HCT116 (cell line): ENCODE measurements around the gene AXIN2. TPM values are rescaled to one million over a fixed set of nuclear protein-coding genes. Genes with fewer than 3 reads are reported as not detected.

Source experiments
- ATAC-seq: fragments of 200-7000 bp; cut with Tn5 transposase; 2 replicates; pipeline ENCODE4 v1.9.1; 2020; ENCODE audit warnings: mild to moderate bottlenecking, moderate library complexity
- BruUV-seq: library from RNA; stranded (reverse); fragments of 400-500 nt; replicated peaks from 2 replicates; lab custom pipeline; 2021; lab: Mats Ljungman, UMichigan
- CTCF ChIA-PET: fragments of 300-600 bp; sonication (Branson Sonifier 250); formaldehyde crosslinking; loops from one replicate; lab custom pipeline; 2021; ENCODE audit warnings: antibody characterized with exemption; lab: Charles Lee
- POLR2A ChIA-PET: fragments of 300-600, 350-600 bp; sonication (Branson Sonifier 250); formaldehyde crosslinking; loops from one replicate; lab custom pipeline; 2021; ENCODE audit warnings: antibody characterized with exemption; lab: Charles Lee
- RAD21 ChIA-PET, 2 experiments: fragments of 300-600 bp; sonication (Branson Sonifier 250); formaldehyde crosslinking; loops; one replicate each; lab custom pipeline; 2023; ENCODE audit warnings: low total read pairs in 2 of 2; ENCODE audit not compliant: uncharacterized antibody in 2 of 2, unreplicated experiment in 2 of 2, low non-redundant PET in 1 of 2; lab: Charles Lee
- DNase-seq: peaks from one replicate; pipeline ENCODE4 v3.0.0-alpha.2; 2010; ENCODE audit warnings: low read depth, low spot score
- H2AFZ ChIP-seq: fragments of 200-600 bp; shearing (Covaris generic), sonication (generic); 2 replicates; pipeline ENCODE4 v1.6.1; 2017; ENCODE audit warnings: low read depth, mixed run types, mixed read lengths, antibody characterized with exemption, low read length; ENCODE audit not compliant: poor library complexity, severe bottlenecking
- H3K27ac ChIP-seq: 2 replicates; pipeline ENCODE4 v1.5.1; 2012; ENCODE audit warnings: low read depth, low read length
- H3K27me3 ChIP-seq: fragments of 200-600 bp; sonication (generic); 2 replicates; pipeline ENCODE4 v1.6.1; 2016; ENCODE audit warnings: mixed run types, low read length, mixed read lengths; ENCODE audit not compliant: insufficient read depth
- H3K36me3 ChIP-seq, 2 experiments: fragments of 200-500 bp in 1 of 2; fragments of 200-600 bp in 1 of 2; sonication (Bioruptor generic) in 1 of 2; sonication (generic) in 1 of 2; 2 replicates each; pipeline versions ENCODE4 v1.5.1 to v1.6.1; 2014 to 2016; ENCODE audit warnings: low read length in 2 of 2, inconsistent platforms in 1 of 2, mixed read lengths in 1 of 2, mixed run types in 1 of 2; ENCODE audit not compliant: insufficient read depth in 2 of 2, control insufficient read depth in 1 of 2
- H3K4me1 ChIP-seq, 2 experiments: fragments of 200-600 bp in 1 of 2; sonication (generic) in 1 of 2; 2 replicates each; pipeline versions ENCODE4 v1.5.1 to v1.6.1; 2012 to 2017; ENCODE audit warnings: low read length in 2 of 2, inconsistent platforms in 1 of 2, mild to moderate bottlenecking in 1 of 2, mixed read lengths in 1 of 2, mixed run types in 1 of 2, moderate library complexity in 1 of 2; ENCODE audit not compliant: insufficient read depth in 2 of 2, control insufficient read depth in 1 of 2
- H3K4me2 ChIP-seq: fragments of 200-600 bp; sonication (generic); 2 replicates; pipeline ENCODE4 v1.6.1; 2017; ENCODE audit warnings: mixed run types, low read length, mixed read lengths
- H3K4me3 ChIP-seq, 2 experiments: fragments of 200-600 bp in 1 of 2; sonication (generic) in 1 of 2; replicated peaks in 1 of 2; 2 replicates each; pipeline ENCODE4 v1.5.1; 2011 to 2016; ENCODE audit warnings: low read length in 2 of 2, control low read depth in 1 of 2, low read depth in 1 of 2, mild to moderate bottlenecking in 1 of 2, mixed read lengths in 1 of 2, mixed run types in 1 of 2
- H3K79me2 ChIP-seq: fragments of 200-600 bp; sonication (generic); 2 replicates; pipeline ENCODE4 v1.6.1; 2017; ENCODE audit warnings: mild to moderate bottlenecking, mixed run types, low read length, moderate library complexity, mixed read lengths; ENCODE audit not compliant: insufficient read depth
- H3K9ac ChIP-seq: fragments of 200-600 bp; sonication (generic); 2 replicates; pipeline ENCODE4 v1.6.1; 2016; ENCODE audit warnings: low read length, mixed read lengths
- H3K9me2 ChIP-seq: fragments of 200-600 bp; sonication (generic), shearing (Covaris generic); 2 replicates; pipeline ENCODE4 v1.6.1; 2017; ENCODE audit warnings: mixed run types, mild to moderate bottlenecking, moderate library complexity; ENCODE audit not compliant: insufficient read depth
- H3K9me3 ChIP-seq, 2 experiments: fragments of 200-500 bp in 1 of 2; fragments of 200-600 bp in 1 of 2; sonication (Bioruptor generic) in 1 of 2; sonication (generic) in 1 of 2; 2 replicates each; pipeline ENCODE4 v1.6.1; 2014 to 2017; ENCODE audit warnings: low read length in 2 of 2, mixed read lengths in 2 of 2, inconsistent platforms in 1 of 2, low read depth in 1 of 2, mild to moderate bottlenecking in 1 of 2, mixed run types in 1 of 2, moderate library complexity in 1 of 2; ENCODE audit not compliant: control insufficient read depth in 1 of 2, insufficient read depth in 1 of 2
- H4K20me1 ChIP-seq: fragments of 200-600 bp; sonication (generic), shearing (Covaris generic); 2 replicates; pipeline ENCODE4 v1.6.1; 2017; ENCODE audit warnings: mixed run types, mild to moderate bottlenecking, moderate library complexity; ENCODE audit not compliant: insufficient read depth
- CBX3 ChIP-seq: IDR thresholded peaks from 2 replicates; pipeline ENCODE4 v1.6.1; 2012; ENCODE audit warnings: low read depth
- ELF1 ChIP-seq: IDR thresholded peaks from 2 replicates; pipeline ENCODE4 v1.6.1; 2012; ENCODE audit warnings: low read depth, borderline replicate concordance
- EZH2phosphoT487 ChIP-seq: fragments of 200-600 bp; IDR thresholded peaks from 2 replicates; pipeline ENCODE4 v1.6.1; 2018; ENCODE audit warnings: antibody characterized with exemption, borderline replicate concordance
- FOSL1 ChIP-seq: IDR thresholded peaks from 2 replicates; pipeline ENCODE4 v1.6.1; 2012; ENCODE audit warnings: low read depth
- MAX ChIP-seq: IDR thresholded peaks from 2 replicates; pipeline ENCODE4 v1.6.1; 2012
- RAD21 ChIP-seq: IDR thresholded peaks from 2 replicates; pipeline ENCODE4 v1.6.1; 2012; ENCODE audit warnings: low read depth, mild to moderate bottlenecking
- ZBTB33 ChIP-seq: IDR thresholded peaks from 2 replicates; pipeline ENCODE4 v1.6.1; 2011; ENCODE audit warnings: mild to moderate bottlenecking, low read length, moderate library complexity; ENCODE audit not compliant: insufficient replicate concordance; ENCODE audit errors: extremely low read depth
- ZFX ChIP-seq: fragments of 450-650 bp; IDR thresholded peaks from 2 replicates; pipeline ENCODE4 v1.6.1; 2017
- intact Hi-C: fragments of 100-400 bp; cut with micrococcal nuclease; formaldehyde crosslinking; loops from 2 replicates; pipeline ENCODE4 v1.10.0; 2022
- total RNA-seq: library from RNA; stranded (reverse); gene quantifications from one replicate; pipeline ENCODE4 v1.2.1, GENCODE V29; 2021; ENCODE audit not compliant: unreplicated experiment

AXIN2 gene
- total RNA-seq, 1 experiment from 2014 or later = 7.1 TPM

- H3K9me2 ChIP-seq = no peaks in the 10 kb centered on the region
- H3K4me2 ChIP-seq = no peak overlapping the region
- H3K4me3 ChIP-seq = no peak overlapping the region
- H3K9me3 ChIP-seq = no peaks in the 10 kb centered on the region
- no peak for TF ChIP-seq ZFX
- no peak for TF ChIP-seq ELF1
- TF ChIP-seq EZH2phosphoT487 = no peak
- RAD21 ChIA-PET = no interaction called here
- ATAC-seq (no peak), DNase-seq (no peak)
- no peak overlapping the region for H2AFZ ChIP-seq
- no TSS peak for BruUV-seq
- H3K4me1 ChIP-seq = peaks cover 0 to 5% of the 10 kb centered on the region in 2 experiments; a peak in 1 of 4 replicates
- H4K20me1 ChIP-seq = no peaks in the 10 kb centered on the region
- CTCF ChIA-PET = no interaction called here
- no peaks in the 10 kb centered on the region for H3K79me2 ChIP-seq
- POLR2A ChIA-PET = no interaction called here
- H3K9ac ChIP-seq = no peak overlapping the region
- no peaks in the 10 kb centered on the region for H3K27me3 ChIP-seq
- H3K36me3 ChIP-seq = no peaks in the 10 kb centered on the region
- intact Hi-C loops = no loop called here
- H3K27ac ChIP-seq = no peak overlapping the region
These were observed 38.0 kb downstream of the AXIN2 start for GRCh38 chr17:65523411-65523810.

GRCh38 chr17:65522751-65523404 is 38.6 kb downstream of the AXIN2 start:
- ChIA-PET RAD21 (no interaction called here), CTCF (no interaction called here), POLR2A (no interaction called here)
- Histone ChIP-seq H3K4me1 (peaks cover 0 to 5% of the 10 kb centered on the region in 2 experiments; a peak in 1 of 4 replicates), H3K27ac (no peak overlapping the region), H2AFZ (no peak overlapping the region), H3K9ac (no peak overlapping the region), H3K4me3 (no peak overlapping the region), H3K79me2 (no peaks in the 10 kb centered on the region), H3K36me3 (no peaks in the 10 kb centered on the region), H3K9me2 (no peaks in the 10 kb centered on the region), H4K20me1 (no peaks in the 10 kb centered on the region), H3K27me3 (no peaks in the 10 kb centered on the region), H3K4me2 (no peak overlapping the region), H3K9me3 (no peaks in the 10 kb centered on the region)
- TF ChIP-seq MAX (no peak), CBX3 (no peak), RAD21 (no peak), FOSL1 (no peak), ZBTB33 (no peak)
- BruUV-seq = no TSS peak
- intact Hi-C loops = no loop called here
- DNase-seq = no peak
- no peak; the same call in 1 of the 2 replicates for ATAC-seq
